ENCODE measurements around the gene PNPLA6.

- TF ChIP-seq POLR2A (IDR thresholded peaks at IDR 0.05; ENCODE audit: extremely low read depth, insufficient read length) (no peak), CTCF (IDR thresholded peaks at IDR 0.05; ENCODE audit: low read depth, low read length) (no peak), MAX (IDR thresholded peaks at IDR 0.05; ENCODE audit: low read depth, low read length) (no peak)
Measured at GRCh38 chr19:7524992-7525739, 10.4 kb upstream of the PNPLA6 start.
